ENCODE results near the gene CD302.
"Not testable (repeated sequence)": the region's sequence is repeated elsewhere in the genome, so short reads cannot be mapped to it uniquely, and the experiment has no call there.

Gene CD302

DNA sequence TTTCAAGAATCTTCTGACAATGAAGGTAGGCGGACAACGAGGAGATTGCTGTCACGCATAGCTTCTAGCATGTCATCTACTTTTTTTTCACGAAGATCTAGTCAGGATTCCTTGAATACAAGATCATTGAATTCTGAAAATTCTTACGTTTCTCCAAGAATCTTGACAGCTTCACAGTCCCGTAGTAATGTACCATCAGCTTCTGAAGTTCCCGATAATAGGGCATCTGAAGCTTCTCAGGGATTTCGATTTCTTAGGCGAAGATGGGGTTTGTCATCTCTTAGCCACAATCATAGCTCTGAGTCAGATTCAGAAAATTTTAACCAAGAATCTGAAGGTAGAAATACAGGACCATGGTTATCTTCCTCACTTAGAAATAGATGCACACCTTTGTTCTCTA lies 49.9 kb downstream of the CD302 start:
- no peak for DNase-seq (ENCODE audit: low read depth)

DNA sequence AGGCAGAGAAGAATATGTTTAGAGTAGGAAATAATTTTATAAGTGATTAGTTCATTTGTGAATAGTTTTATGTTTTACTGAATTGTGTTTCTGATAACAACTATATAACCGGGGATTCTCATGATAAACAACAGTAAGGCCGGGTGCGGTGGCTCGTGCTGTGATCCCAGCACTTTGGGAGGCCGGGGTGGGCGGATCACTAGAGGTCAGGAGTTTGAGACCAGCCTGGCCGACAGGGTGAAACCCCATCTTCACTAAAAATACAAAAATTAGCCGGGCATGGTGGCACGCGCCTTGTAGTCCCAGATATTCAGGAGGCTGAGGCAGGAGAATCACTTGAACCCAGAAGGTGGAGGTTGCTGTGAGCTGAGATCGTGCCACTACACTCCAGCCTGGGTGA lies 52.8 kb downstream of the CD302 start:
- DNase-seq (ENCODE audit: low read depth), result not testable (repeated sequence)

GRCh38 chr2:159744363-159744762 lies 53.6 kb downstream of the CD302 start:
- DNase-seq (ENCODE audit: low read depth), result no peak

GRCh38 chr2:159742846-159743245 lies 55.2 kb downstream of the CD302 start:
- no peak for DNase-seq (ENCODE audit: low read depth)

DNA sequence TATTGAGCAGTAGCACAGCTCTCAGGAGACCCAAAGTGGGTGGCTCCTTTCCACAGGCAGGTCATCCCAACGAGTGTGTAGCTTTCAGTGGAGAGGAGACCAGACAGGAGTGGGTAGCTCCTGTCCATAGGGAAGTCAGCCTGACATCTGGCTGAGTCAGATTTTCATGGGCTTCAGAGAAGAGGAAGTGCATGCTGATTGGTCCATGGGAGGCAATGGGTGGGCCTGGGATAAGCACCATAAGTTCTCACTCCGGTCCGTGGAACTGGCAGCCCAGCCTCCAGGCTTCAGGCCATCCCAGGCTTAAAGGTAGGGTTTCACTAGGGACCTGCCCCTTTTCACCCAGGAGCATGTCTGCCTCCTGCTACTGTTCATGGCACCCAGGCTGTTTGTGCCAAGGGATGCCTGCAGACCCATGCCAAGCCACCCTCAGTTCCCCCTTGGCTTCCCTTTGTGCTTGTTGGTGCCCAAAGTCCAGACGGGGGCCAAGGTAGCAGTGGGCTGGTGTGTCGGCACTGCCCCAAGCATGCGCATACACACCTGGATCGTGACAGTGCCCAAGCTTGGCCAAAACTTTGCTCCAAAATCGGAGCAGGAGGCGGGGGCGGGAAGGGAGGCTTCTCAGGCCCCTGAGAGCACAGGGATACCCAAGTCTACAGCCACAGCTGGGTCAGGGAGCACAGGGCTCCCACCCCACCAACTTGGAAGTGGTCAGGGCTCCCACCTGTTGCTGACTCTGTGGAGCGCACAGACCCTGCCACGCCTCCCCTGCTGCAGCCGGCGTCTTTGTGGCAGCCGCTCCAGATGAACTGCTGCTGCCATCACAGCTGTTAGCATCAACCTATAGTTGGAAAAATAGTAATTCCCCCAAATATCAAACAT lies 59.3 kb downstream of the CD302 start:
- no peak for DNase-seq (ENCODE audit: low read depth)

- no peak for DNase-seq (ENCODE audit: low read depth)
Measured at GRCh38 chr2:159737917-159738296, 60.1 kb downstream of the CD302 start.

- no peak for DNase-seq (ENCODE audit: low read depth)
Measured at GRCh38 chr2:159737292-159737916, 60.6 kb downstream of the CD302 start.

DNA sequence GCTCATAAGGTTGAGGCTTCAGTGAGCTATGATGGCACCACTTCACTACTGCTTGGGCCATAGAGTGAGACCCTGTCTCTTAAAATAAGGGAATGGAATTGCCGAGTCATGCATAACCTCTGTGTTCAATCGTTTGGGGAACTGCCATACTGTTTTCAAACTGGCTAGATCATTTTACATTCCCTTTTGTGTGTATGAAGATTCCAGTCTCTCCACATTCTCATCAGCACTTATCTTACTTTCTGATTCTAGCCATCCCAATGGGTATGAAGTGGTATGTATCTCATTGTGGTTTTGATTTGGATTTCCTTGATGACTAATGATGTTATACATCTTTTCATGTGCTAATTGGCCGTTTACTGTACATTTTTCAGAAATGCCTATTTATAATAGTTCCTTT lies 62.0 kb downstream of the CD302 start:
- DNase-seq (ENCODE audit: low read depth), result no peak

DNA sequence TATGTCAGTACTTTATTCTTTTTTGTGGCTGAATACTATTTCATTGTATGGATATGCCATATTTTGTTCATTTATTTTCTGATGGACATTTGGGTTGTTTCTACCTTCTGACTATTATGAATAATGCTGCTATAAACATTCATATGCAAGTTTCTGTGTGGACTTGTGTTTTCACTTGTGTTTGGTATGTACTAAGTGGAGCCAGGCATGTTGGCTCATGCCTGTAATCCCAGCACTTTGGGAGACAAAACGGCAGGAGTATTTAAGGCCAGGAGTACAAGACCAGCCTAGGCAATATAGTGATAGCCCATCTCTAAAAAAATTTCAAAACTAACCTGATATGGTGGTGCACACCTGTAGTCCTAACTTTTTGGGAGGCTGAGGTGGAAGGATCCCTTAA lies 62.4 kb downstream of the CD302 start:
- no peak for DNase-seq (ENCODE audit: low read depth)

GRCh38 chr2:159728629-159729028 lies 69.4 kb downstream of the CD302 start:
- DNase-seq (ENCODE audit: low read depth), result no peak

GRCh38 chr2:159725713-159726112 lies 72.3 kb downstream of the CD302 start:
- no peak for DNase-seq (ENCODE audit: low read depth)

GRCh38 chr2:159724795-159725572 lies 73.0 kb downstream of the CD302 start:
- DNase-seq (ENCODE audit: low read depth), result not testable (repeated sequence)

DNA sequence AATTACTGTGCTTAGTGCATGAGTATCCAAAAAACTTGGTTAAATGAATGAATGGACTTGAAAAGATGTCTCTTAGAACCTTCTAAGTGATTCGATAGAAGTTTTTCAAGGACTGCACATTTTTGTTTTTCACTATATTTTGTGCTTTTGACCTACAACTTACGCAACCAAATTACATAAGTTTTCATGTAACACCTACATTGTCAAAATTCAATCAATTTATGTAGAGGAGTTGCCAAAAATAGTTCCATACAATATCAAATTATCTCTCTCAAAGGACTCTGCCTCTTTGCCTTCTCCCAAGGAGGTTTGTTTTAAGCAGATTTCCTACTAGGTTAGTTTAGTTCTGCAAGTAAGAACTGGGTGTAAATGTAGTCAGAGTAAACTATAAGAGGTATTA lies 75.4 kb downstream of the CD302 start:
- no peak for DNase-seq (ENCODE audit: low read depth)

- no peak for DNase-seq (ENCODE audit: low read depth)
Measured at GRCh38 chr2:159720676-159721075, 77.3 kb downstream of the CD302 start.
